ENCODE measurements around the gene DOK6. TPM values are rescaled to one million over a fixed set of nuclear protein-coding genes. Genes with fewer than 3 reads are reported as not detected.

DOK6 gene
- total and polyA plus RNA-seq, 2 experiments from 2014 or later = 0.29 to 0.42 TPM

DNA sequence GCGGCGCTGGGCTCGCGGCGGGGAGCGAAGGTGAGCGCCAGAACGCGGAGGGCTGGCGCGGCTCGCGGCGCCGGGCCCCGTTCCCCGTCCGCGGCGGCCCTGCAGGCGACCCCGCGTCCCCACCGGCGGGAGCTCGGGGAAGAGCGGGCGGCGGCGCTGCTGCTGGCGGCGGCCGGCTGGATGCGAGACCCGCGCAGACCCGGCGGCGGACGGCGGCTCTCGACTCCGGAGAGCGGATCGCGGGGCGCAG lies 213 bp downstream of the DOK6 start:
- Mint-ChIP-seq H3K27ac (no peak overlapping the region), H3K9me3 (no peaks in the 10 kb centered on the region; the same call in 2 of the 3 replicates), H3K27me3 (ENCODE audit: insufficient read depth, low read depth, poor library complexity) (peaks cover 32% of the 10 kb centered on the region), H3K4me3 (peak overlapping the region; percentile 82; the same call in 2 of the 3 replicates), H3K4me1 (peaks cover 33% of the 10 kb centered on the region), H3K36me3 (ENCODE audit: low read depth) (no peaks in the 10 kb centered on the region; the same call in 2 of the 3 replicates)
- Histone ChIP-seq H3K4me2 (peak overlapping the region; percentile 88), H3K79me2 (replicated peaks; ENCODE audit: insufficient read depth) (no peaks in the 10 kb centered on the region), H3K9me2 (ENCODE audit: insufficient read depth) (no peaks in the 10 kb centered on the region), H3F3A (replicated peaks; ENCODE audit: low read depth) (no peaks in the 10 kb centered on the region), H3K27ac (ENCODE audit: low read depth) (no peak overlapping the region), H3K4me3 (peak overlapping the region; percentile 68), H3K27me3 (ENCODE audit: insufficient read depth) (peaks cover 55% of the 10 kb centered on the region), H4K20me1 (replicated peaks; ENCODE audit: insufficient read depth) (no peaks in the 10 kb centered on the region), H2AFZ (peak overlapping the region; percentile 95; the same call in 1 of the 2 replicates), H3K4me1 (ENCODE audit: insufficient read depth) (peaks cover 33% of the 10 kb centered on the region), H3K36me3 (ENCODE audit: insufficient read depth) (no peaks in the 10 kb centered on the region)
- TF ChIP-seq, protein P1, sequence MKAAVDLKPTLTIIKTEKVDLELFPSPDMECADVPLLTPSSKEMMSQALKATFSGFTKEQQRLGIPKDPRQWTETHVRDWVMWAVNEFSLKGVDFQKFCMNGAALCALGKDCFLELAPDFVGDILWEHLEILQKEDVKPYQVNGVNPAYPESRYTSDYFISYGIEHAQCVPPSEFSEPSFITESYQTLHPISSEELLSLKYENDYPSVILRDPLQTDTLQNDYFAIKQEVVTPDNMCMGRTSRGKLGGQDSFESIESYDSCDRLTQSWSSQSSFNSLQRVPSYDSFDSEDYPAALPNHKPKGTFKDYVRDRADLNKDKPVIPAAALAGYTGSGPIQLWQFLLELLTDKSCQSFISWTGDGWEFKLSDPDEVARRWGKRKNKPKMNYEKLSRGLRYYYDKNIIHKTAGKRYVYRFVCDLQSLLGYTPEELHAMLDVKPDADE (IDR thresholded peaks at IDR 0.05) = no peak
- TF ChIP-seq JUNB (IDR thresholded peaks at IDR 0.05; ENCODE audit: unreplicated experiment) (no peak), ZNF114 (CRISPR knock-in tag; IDR thresholded peaks at IDR 0.05) (no peak), EZH2 (IDR thresholded peaks at IDR 0.05; ENCODE audit: low read depth, unreplicated experiment) (no peak), NANOG (IDR thresholded peaks at IDR 0.05; ENCODE audit: borderline replicate concordance) (no peak), POLR2AphosphoS5 (IDR thresholded peaks at IDR 0.05; ENCODE audit: low read depth) (no peak), CREB1 (CRISPR knock-in tag; IDR thresholded peaks at IDR 0.05; ENCODE audit: low read depth) (no peak), ZNF331 (CRISPR knock-in tag; IDR thresholded peaks at IDR 0.05; ENCODE audit: low read depth) (no peak), STAT1 (IDR thresholded peaks at IDR 0.05; ENCODE audit: unreplicated experiment) (no peak), EZH2phosphoT487 (IDR thresholded peaks at IDR 0.05; ENCODE audit: unreplicated experiment) (no peak)
- TF ChIP-seq, protein P2, sequence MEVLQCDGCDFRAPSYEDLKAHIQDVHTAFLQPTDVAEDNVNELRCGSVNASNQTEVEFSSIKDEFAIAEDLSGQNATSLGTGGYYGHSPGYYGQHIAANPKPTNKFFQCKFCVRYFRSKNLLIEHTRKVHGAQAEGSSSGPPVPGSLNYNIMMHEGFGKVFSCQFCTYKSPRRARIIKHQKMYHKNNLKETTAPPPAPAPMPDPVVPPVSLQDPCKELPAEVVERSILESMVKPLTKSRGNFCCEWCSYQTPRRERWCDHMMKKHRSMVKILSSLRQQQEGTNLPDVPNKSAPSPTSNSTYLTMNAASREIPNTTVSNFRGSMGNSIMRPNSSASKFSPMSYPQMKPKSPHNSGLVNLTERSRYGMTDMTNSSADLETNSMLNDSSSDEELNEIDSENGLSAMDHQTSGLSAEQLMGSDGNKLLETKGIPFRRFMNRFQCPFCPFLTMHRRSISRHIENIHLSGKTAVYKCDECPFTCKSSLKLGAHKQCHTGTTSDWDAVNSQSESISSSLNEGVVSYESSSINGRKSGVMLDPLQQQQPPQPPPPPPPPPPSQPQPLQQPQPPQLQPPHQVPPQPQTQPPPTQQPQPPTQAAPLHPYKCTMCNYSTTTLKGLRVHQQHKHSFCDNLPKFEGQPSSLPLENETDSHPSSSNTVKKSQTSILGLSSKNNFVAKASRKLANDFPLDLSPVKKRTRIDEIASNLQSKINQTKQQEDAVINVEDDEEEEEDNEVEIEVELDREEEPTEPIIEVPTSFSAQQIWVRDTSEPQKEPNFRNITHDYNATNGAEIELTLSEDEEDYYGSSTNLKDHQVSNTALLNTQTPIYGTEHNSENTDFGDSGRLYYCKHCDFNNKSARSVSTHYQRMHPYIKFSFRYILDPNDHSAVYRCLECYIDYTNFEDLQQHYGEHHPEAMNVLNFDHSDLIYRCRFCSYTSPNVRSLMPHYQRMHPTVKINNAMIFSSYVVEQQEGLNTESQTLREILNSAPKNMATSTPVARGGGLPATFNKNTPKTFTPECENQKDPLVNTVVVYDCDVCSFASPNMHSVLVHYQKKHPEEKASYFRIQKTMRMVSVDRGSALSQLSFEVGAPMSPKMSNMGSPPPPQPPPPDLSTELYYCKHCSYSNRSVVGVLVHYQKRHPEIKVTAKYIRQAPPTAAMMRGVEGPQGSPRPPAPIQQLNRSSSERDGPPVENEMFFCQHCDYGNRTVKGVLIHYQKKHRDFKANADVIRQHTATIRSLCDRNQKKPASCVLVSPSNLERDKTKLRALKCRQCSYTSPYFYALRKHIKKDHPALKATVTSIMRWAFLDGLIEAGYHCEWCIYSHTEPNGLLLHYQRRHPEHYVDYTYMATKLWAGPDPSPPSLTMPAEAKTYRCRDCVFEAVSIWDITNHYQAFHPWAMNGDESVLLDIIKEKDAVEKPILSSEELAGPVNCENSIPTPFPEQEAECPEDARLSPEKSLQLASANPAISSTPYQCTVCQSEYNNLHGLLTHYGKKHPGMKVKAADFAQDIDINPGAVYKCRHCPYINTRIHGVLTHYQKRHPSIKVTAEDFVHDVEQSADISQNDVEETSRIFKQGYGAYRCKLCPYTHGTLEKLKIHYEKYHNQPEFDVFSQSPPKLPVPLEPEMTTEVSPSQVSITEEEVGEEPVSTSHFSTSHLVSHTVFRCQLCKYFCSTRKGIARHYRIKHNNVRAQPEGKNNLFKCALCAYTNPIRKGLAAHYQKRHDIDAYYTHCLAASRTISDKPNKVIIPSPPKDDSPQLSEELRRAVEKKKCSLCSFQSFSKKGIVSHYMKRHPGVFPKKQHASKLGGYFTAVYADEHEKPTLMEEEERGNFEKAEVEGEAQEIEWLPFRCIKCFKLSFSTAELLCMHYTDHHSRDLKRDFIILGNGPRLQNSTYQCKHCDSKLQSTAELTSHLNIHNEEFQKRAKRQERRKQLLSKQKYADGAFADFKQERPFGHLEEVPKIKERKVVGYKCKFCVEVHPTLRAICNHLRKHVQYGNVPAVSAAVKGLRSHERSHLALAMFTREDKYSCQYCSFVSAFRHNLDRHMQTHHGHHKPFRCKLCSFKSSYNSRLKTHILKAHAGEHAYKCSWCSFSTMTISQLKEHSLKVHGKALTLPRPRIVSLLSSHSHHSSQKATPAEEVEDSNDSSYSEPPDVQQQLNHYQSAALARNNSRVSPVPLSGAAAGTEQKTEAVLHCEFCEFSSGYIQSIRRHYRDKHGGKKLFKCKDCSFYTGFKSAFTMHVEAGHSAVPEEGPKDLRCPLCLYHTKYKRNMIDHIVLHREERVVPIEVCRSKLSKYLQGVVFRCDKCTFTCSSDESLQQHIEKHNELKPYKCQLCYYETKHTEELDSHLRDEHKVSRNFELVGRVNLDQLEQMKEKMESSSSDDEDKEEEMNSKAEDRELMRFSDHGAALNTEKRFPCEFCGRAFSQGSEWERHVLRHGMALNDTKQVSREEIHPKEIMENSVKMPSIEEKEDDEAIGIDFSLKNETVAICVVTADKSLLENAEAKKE (CRISPR knock-in tag; IDR thresholded peaks at IDR 0.05) = no peak
- TF ChIP-seq, protein P3, sequence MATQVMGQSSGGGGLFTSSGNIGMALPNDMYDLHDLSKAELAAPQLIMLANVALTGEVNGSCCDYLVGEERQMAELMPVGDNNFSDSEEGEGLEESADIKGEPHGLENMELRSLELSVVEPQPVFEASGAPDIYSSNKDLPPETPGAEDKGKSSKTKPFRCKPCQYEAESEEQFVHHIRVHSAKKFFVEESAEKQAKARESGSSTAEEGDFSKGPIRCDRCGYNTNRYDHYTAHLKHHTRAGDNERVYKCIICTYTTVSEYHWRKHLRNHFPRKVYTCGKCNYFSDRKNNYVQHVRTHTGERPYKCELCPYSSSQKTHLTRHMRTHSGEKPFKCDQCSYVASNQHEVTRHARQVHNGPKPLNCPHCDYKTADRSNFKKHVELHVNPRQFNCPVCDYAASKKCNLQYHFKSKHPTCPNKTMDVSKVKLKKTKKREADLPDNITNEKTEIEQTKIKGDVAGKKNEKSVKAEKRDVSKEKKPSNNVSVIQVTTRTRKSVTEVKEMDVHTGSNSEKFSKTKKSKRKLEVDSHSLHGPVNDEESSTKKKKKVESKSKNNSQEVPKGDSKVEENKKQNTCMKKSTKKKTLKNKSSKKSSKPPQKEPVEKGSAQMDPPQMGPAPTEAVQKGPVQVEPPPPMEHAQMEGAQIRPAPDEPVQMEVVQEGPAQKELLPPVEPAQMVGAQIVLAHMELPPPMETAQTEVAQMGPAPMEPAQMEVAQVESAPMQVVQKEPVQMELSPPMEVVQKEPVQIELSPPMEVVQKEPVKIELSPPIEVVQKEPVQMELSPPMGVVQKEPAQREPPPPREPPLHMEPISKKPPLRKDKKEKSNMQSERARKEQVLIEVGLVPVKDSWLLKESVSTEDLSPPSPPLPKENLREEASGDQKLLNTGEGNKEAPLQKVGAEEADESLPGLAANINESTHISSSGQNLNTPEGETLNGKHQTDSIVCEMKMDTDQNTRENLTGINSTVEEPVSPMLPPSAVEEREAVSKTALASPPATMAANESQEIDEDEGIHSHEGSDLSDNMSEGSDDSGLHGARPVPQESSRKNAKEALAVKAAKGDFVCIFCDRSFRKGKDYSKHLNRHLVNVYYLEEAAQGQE (IDR thresholded peaks at IDR 0.05; ENCODE audit: unreplicated experiment) = no peak
- TF ChIP-seq, protein P4, sequence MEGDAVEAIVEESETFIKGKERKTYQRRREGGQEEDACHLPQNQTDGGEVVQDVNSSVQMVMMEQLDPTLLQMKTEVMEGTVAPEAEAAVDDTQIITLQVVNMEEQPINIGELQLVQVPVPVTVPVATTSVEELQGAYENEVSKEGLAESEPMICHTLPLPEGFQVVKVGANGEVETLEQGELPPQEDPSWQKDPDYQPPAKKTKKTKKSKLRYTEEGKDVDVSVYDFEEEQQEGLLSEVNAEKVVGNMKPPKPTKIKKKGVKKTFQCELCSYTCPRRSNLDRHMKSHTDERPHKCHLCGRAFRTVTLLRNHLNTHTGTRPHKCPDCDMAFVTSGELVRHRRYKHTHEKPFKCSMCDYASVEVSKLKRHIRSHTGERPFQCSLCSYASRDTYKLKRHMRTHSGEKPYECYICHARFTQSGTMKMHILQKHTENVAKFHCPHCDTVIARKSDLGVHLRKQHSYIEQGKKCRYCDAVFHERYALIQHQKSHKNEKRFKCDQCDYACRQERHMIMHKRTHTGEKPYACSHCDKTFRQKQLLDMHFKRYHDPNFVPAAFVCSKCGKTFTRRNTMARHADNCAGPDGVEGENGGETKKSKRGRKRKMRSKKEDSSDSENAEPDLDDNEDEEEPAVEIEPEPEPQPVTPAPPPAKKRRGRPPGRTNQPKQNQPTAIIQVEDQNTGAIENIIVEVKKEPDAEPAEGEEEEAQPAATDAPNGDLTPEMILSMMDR (conservative IDR thresholded peaks at IDR 0.05; ENCODE audit: low read depth in 2 of 2) = no peak
- ATAC-seq = peak; percentile 29
- DNase-seq (ENCODE audit: low spot score) = peak; percentile 59
